Cerebellar nuclear complex (tissue), 1 donor: Measurements from ENCODE around the gene VPS13D.

ENCODE experiments used
- DNase-seq, 2 experiments: peaks; one replicate each; lab custom pipeline; 2025; lab: John Stamatoyannopoulos, UW

The VPS13D gene

GRCh38 chr1:12339811-12340543, 110.1 kb downstream of the VPS13D start:
- no peak for DNase-seq

- no peak for DNase-seq
These were observed 110.7 kb downstream of the VPS13D start for GRCh38 chr1:12340544-12340930.

DNA sequence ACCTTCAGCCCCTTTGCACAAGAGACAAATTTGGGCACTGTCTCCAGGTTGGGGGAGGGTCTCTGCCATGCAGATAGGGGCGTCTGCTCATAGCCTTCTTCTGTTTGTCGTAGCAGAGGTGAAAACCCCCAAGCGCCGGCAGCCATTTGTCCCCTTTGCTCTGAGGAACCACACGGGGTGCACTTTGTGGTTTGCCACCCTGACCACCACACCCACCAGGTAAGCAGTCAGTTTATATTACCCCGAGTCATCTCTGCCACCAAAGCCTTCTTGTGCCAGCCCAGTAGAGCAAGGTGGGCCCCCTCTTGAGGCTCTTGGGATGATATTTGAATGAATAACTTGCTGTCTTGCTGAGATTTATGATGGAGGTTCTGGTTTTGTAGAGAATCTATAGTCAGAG, 111.8 kb downstream of the VPS13D start:
- no peak for DNase-seq

GRCh38 chr1:12342401-12343003, 112.7 kb downstream of the VPS13D start:
- DNase-seq = no peak

GRCh38 chr1:12343823-12344487, 114.1 kb downstream of the VPS13D start:
- no peak for DNase-seq

DNA sequence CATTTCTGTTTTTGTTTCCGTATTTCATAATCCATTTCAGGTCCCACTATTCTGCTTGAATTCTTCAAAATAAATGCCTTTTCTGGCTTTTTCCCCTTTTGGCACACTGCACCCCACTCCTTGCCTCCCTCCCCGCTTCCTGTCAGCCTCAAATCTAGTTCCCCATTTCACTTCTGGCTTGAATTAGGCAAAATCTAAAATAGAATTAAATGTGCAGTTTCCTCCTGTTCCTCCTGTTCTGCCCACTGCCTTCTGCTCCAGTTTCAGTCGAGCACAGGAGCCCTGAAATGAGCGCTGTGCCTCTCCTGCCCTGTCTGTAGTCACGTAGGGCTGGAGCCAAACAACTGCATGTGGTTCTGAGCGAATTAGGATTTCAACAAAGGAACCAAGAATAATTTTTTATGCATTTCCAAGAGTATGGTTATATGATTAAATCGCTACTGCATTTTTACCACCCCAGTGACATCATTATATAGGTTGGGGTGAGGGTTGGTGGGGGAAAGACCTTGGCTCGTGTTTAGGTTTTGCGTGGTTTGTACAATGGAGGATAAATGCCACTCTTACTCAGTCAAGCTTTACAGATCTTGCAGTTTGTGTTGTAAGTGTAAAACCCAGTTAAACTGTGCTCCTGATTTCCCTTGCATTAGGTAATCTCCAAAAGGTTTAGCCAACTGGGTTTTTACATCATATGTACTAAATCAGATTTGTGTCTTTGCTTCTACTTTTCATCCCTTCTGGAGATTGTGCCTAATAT, 114.9 kb downstream of the VPS13D start:
- no peak for DNase-seq

DNA sequence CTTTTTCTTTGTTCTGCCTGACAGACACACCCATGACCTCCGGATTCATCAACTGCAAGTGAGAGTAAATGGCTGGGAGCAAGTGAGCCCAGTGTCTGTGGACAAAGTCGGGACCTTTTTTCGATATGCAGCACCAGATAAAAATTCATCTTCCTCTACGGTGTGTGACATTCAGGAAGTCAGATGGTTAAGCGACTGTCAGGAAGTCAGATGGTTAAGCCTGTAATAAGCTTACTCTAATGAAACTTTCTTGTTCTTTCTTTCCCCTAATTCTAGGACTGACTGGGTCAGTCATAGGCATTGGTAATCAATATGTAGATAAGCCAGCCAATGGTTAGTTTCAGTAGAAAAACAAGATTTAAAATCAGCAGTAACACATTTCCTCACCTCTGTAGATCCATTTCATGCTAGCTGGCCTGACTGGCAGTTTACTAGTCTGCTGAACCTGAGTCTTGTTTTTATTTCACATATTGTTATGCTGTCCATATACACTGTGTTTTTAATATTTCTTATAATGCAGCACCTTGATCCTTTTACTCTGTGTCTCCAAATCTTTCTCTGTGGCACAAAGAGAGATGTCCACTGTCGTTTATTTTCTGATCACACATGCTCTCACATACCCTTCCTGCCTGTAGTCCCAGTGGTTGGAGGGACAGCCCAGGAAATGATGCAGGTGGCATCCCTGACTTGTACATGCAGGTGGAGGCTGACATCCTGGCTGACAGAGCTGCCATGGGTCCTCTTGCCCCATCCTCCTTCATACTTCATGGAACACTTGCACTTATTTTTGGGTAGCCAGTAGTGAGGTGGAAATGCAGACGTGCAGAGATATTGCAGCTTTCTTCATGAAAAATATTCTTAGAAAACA, 115.8 kb downstream of the VPS13D start:
- DNase-seq = no peak

- no peak for DNase-seq
These were observed 116.8 kb downstream of the VPS13D start for GRCh38 chr1:12346483-12347151.

DNA sequence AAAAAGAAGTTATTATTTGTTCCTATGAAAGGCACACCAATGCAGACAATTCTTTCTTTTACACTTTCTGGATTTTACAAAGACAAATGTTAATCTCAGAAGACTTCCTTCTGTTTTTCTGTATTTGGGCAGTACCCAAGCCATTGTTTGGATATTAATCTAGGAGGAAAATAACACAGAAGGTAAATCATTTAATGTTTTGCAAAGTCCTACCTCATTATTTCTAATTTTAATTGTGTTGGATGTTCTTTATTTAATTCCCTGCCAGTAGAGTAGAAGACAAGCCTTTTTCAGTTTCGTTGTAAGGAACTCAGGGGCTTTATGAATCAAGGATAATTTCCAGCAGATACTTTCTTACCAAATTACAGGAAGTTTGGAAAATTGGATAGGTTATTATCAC, 118.3 kb downstream of the VPS13D start:
- DNase-seq = no peak

DNA sequence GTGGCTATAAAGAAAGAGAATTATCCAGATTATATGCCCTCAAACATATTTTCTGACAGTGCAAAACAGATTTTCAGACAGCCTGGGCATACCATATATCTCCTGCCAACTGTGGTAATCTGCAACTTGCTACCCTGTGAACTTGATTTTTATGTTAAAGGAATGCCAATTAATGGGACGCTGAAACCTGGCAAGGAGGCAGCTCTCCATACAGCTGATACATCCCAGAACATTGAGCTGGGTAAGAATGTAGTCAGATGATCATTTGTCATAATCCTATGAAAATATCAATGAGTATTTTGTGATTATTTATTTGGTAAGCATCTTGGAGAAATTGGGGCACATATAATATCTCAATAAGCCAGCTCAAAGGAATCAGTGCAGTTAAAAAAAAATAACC, 124.2 kb downstream of the VPS13D start:
- DNase-seq = no peak

DNA sequence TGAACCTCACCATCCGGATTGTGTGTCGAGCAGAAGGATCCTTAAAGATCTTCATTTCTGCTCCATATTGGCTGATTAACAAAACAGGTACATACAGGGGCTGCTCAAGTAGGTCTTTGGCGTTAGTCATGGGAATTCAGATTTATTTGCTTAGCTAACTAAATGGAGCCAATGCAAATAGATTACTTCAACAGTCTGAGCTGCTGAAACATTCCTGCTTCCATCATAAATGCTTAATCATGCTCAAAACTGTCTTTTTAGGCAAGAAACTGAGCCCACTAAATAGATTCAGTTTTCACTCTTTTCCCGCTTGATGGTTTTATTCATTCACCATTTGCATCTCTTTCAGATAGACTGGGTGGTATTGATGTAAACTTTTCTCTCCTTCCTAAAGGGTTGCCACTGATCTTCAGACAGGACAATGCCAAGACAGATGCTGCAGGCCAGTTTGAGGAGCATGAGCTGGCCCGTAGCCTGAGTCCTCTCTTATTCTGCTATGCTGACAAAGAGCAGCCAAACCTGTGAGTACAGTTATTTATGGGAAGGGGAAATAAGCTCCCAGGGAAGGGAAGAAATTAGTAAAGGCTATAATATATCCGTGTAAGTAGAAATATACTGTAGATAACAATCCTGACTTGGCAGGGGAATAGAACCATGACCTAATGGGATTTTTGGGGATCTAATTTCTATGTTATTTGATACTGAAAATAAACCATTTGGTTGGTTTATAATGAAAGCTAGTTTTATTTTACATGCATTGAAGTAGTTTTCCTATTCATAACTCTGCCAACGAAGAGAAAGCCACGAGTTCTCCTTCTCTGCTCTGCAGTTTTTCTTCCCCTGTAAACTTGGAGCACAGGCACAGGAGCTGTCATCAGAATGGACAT, 126.4 kb downstream of the VPS13D start:
- DNase-seq = no peak

- no peak for DNase-seq
These were observed 128.7 kb downstream of the VPS13D start for GRCh38 chr1:12358499-12358898.

GRCh38 chr1:12359359-12360133, 129.7 kb downstream of the VPS13D start:
- no peak for DNase-seq

GRCh38 chr1:12368646-12369045, 138.8 kb downstream of the VPS13D start:
- no peak for DNase-seq

DNA sequence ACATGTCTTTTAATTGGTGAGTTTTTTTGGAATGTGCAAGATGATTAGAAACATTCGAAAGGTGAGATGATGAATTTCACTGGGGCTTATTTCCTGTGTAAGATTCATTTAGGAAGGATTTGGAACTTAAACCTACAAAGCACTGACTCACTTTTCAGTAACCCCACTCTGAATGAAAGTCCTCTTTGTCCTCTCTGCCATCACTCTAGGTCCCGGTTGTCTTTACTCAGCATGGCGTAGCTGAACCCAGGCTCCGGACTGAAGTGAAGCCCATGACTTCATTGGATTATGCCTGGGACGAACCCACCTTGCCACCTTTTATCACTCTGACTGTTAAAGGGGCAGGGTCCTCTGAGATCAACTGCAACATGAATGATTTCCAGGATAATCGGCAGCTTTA, 139.4 kb downstream of the VPS13D start:
- no peak for DNase-seq

DNA sequence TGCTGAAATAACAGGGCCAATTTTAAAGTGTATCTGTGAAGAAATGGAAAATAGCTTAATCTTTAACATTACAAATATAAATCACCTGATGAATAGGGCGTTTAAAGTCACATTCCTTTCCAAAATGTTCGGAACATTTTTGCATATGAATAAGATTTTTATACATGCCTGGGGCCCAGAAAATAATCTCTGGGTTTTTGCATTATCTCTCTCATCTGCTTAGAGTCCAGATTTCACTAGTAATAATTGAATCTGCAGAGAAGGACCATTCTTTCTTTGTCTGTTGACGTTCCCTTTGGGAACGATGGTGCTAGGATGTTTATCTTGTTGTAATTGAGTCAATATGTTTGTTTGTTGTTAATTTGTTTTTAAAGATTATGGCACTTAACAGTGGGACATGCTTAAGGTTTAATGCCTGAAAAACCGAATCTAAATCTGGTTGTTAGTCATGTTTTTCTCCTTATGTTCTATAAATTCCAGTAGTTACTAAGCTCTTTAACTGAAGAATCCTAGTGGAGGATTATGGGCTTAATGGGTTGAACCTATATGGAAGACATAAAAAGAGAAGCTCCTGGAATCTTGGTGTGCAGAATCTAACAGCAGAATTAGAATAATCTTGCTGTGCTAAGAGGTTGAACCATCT, 140.6 kb downstream of the VPS13D start:
- no peak for DNase-seq

GRCh38 chr1:12371053-12371452, 141.2 kb downstream of the VPS13D start:
- DNase-seq = no peak

GRCh38 chr1:12372180-12372579, 142.3 kb downstream of the VPS13D start:
- DNase-seq = no peak

- no peak for DNase-seq
These were observed 142.9 kb downstream of the VPS13D start for GRCh38 chr1:12372761-12373160.
